ENCODE measurements around the gene CNFN.

Gene CNFN

GRCh38 chr19:42361545-42361910 lies 28.6 kb downstream of the CNFN start:
- Histone ChIP-seq H3K9me3 (ENCODE audit: control insufficient read depth, insufficient read depth, low read depth, low read length) (peaks cover 7% of the 10 kb centered on the region), H3K9ac (ENCODE audit: low read length) (no peak overlapping the region), H3K4me3 (ENCODE audit: low read depth, low read length) (no peak overlapping the region), H3K27me3 (ENCODE audit: control insufficient read depth, insufficient read depth, low read length) (no peaks in the 10 kb centered on the region), H3K36me3 (ENCODE audit: control insufficient read depth, insufficient read depth, low read length) (peaks cover 51% of the 10 kb centered on the region), H3K27ac (ENCODE audit: low read depth, low read length) (no peak overlapping the region), H3K4me1 (ENCODE audit: control insufficient read depth, insufficient read depth, low read length) (no peaks in the 10 kb centered on the region)

GRCh38 chr19:42360787-42361544 lies 29.1 kb downstream of the CNFN start:
- no peak overlapping the region for H3K9ac ChIP-seq (ENCODE audit: low read length)
- H3K4me1 ChIP-seq (ENCODE audit: control insufficient read depth, insufficient read depth, low read length): no peaks in the 10 kb centered on the region
- no peaks in the 10 kb centered on the region for H3K27me3 ChIP-seq (ENCODE audit: control insufficient read depth, insufficient read depth, low read length)
- no peak overlapping the region for H3K4me3 ChIP-seq (ENCODE audit: low read depth, low read length)
- peaks cover 7% of the 10 kb centered on the region for H3K9me3 ChIP-seq (ENCODE audit: control insufficient read depth, insufficient read depth, low read depth, low read length)
- H3K36me3 ChIP-seq (ENCODE audit: control insufficient read depth, insufficient read depth, low read length): peaks cover 56% of the 10 kb centered on the region
- no peak overlapping the region for H3K27ac ChIP-seq (ENCODE audit: low read depth, low read length)

GRCh38 chr19:42357290-42357689 lies 32.8 kb downstream of the CNFN start:
- Histone ChIP-seq H3K27ac (ENCODE audit: low read depth, low read length) (no peak overlapping the region), H3K4me1 (ENCODE audit: control insufficient read depth, insufficient read depth, low read length) (no peaks in the 10 kb centered on the region), H3K27me3 (ENCODE audit: control insufficient read depth, insufficient read depth, low read length) (no peaks in the 10 kb centered on the region), H3K36me3 (ENCODE audit: control insufficient read depth, insufficient read depth, low read length) (peaks cover 65% of the 10 kb centered on the region), H3K9me3 (ENCODE audit: control insufficient read depth, insufficient read depth, low read depth, low read length) (no peaks in the 10 kb centered on the region), H3K9ac (ENCODE audit: low read length) (no peak overlapping the region), H3K4me3 (ENCODE audit: low read depth, low read length) (no peak overlapping the region)

- no peaks in the 10 kb centered on the region for H3K27me3 ChIP-seq (ENCODE audit: control insufficient read depth, insufficient read depth, low read length)
- H3K4me3 ChIP-seq (ENCODE audit: low read depth, low read length): no peak overlapping the region
- no peak overlapping the region for H3K9ac ChIP-seq (ENCODE audit: low read length)
- H3K9me3 ChIP-seq (ENCODE audit: control insufficient read depth, insufficient read depth, low read depth, low read length): no peaks in the 10 kb centered on the region
- no peak overlapping the region for H3K27ac ChIP-seq (ENCODE audit: low read depth, low read length)
- no peaks in the 10 kb centered on the region for H3K4me1 ChIP-seq (ENCODE audit: control insufficient read depth, insufficient read depth, low read length)
- H3K36me3 ChIP-seq (ENCODE audit: control insufficient read depth, insufficient read depth, low read length): peaks cover 63% of the 10 kb centered on the region
Measured at GRCh38 chr19:42356686-42357085, 33.4 kb downstream of the CNFN start.

- Histone ChIP-seq H3K27me3 (ENCODE audit: control insufficient read depth, insufficient read depth, low read length) (no peaks in the 10 kb centered on the region), H3K36me3 (ENCODE audit: control insufficient read depth, insufficient read depth, low read length) (peaks cover 63% of the 10 kb centered on the region), H3K4me1 (ENCODE audit: control insufficient read depth, insufficient read depth, low read length) (no peaks in the 10 kb centered on the region), H3K27ac (ENCODE audit: low read depth, low read length) (no peak overlapping the region), H3K9me3 (ENCODE audit: control insufficient read depth, insufficient read depth, low read depth, low read length) (no peaks in the 10 kb centered on the region), H3K9ac (ENCODE audit: low read length) (no peak overlapping the region), H3K4me3 (ENCODE audit: low read depth, low read length) (no peak overlapping the region)
Measured at GRCh38 chr19:42355896-42356295, 34.2 kb downstream of the CNFN start.

- H3K27me3 ChIP-seq (ENCODE audit: control insufficient read depth, insufficient read depth, low read length): no peaks in the 10 kb centered on the region
- H3K4me3 ChIP-seq (ENCODE audit: low read depth, low read length): no peak overlapping the region
- H3K4me1 ChIP-seq (ENCODE audit: control insufficient read depth, insufficient read depth, low read length): no peaks in the 10 kb centered on the region
- no peaks in the 10 kb centered on the region for H3K9me3 ChIP-seq (ENCODE audit: control insufficient read depth, insufficient read depth, low read depth, low read length)
- H3K9ac ChIP-seq (ENCODE audit: low read length): no peak overlapping the region
- H3K36me3 ChIP-seq (ENCODE audit: control insufficient read depth, insufficient read depth, low read length): peaks cover 64% of the 10 kb centered on the region
- H3K27ac ChIP-seq (ENCODE audit: low read depth, low read length): no peak overlapping the region
Measured at GRCh38 chr19:42353341-42354015, 36.6 kb downstream of the CNFN start.

- H3K4me1 ChIP-seq (ENCODE audit: control insufficient read depth, insufficient read depth, low read length): no peaks in the 10 kb centered on the region
- H3K9me3 ChIP-seq (ENCODE audit: control insufficient read depth, insufficient read depth, low read depth, low read length): no peaks in the 10 kb centered on the region
- H3K27ac ChIP-seq (ENCODE audit: low read depth, low read length): no peak overlapping the region
- no peak overlapping the region for H3K4me3 ChIP-seq (ENCODE audit: low read depth, low read length)
- no peaks in the 10 kb centered on the region for H3K27me3 ChIP-seq (ENCODE audit: control insufficient read depth, insufficient read depth, low read length)
- no peak overlapping the region for H3K9ac ChIP-seq (ENCODE audit: low read length)
- peaks cover 62% of the 10 kb centered on the region for H3K36me3 ChIP-seq (ENCODE audit: control insufficient read depth, insufficient read depth, low read length)
Measured at GRCh38 chr19:42352301-42353259, 37.5 kb downstream of the CNFN start.

GRCh38 chr19:42351079-42351735 lies 38.9 kb downstream of the CNFN start:
- no peaks in the 10 kb centered on the region for H3K9me3 ChIP-seq (ENCODE audit: control insufficient read depth, insufficient read depth, low read depth, low read length)
- H3K4me1 ChIP-seq (ENCODE audit: control insufficient read depth, insufficient read depth, low read length): no peaks in the 10 kb centered on the region
- no peak overlapping the region for H3K4me3 ChIP-seq (ENCODE audit: low read depth, low read length)
- no peak overlapping the region for H3K27ac ChIP-seq (ENCODE audit: low read depth, low read length)
- H3K9ac ChIP-seq (ENCODE audit: low read length): no peak overlapping the region
- peaks cover 48% of the 10 kb centered on the region for H3K36me3 ChIP-seq (ENCODE audit: control insufficient read depth, insufficient read depth, low read length)
- H3K27me3 ChIP-seq (ENCODE audit: control insufficient read depth, insufficient read depth, low read length): no peaks in the 10 kb centered on the region

- no peak overlapping the region for H3K27ac ChIP-seq (ENCODE audit: low read depth, low read length)
- no peak overlapping the region for H3K9ac ChIP-seq (ENCODE audit: low read length)
- no peaks in the 10 kb centered on the region for H3K9me3 ChIP-seq (ENCODE audit: control insufficient read depth, insufficient read depth, low read depth, low read length)
- no peak overlapping the region for H3K4me3 ChIP-seq (ENCODE audit: low read depth, low read length)
- peaks cover 44% of the 10 kb centered on the region for H3K36me3 ChIP-seq (ENCODE audit: control insufficient read depth, insufficient read depth, low read length)
- H3K27me3 ChIP-seq (ENCODE audit: control insufficient read depth, insufficient read depth, low read length): no peaks in the 10 kb centered on the region
- no peaks in the 10 kb centered on the region for H3K4me1 ChIP-seq (ENCODE audit: control insufficient read depth, insufficient read depth, low read length)
Measured at GRCh38 chr19:42350417-42350816, 39.7 kb downstream of the CNFN start.

GRCh38 chr19:42349378-42350107 lies 40.6 kb downstream of the CNFN start:
- no peak overlapping the region for H3K27ac ChIP-seq (ENCODE audit: low read depth, low read length)
- H3K9me3 ChIP-seq (ENCODE audit: control insufficient read depth, insufficient read depth, low read depth, low read length): no peaks in the 10 kb centered on the region
- H3K4me3 ChIP-seq (ENCODE audit: low read depth, low read length): no peak overlapping the region
- H3K9ac ChIP-seq (ENCODE audit: low read length): no peak overlapping the region
- no peaks in the 10 kb centered on the region for H3K4me1 ChIP-seq (ENCODE audit: control insufficient read depth, insufficient read depth, low read length)
- no peaks in the 10 kb centered on the region for H3K27me3 ChIP-seq (ENCODE audit: control insufficient read depth, insufficient read depth, low read length)
- peaks cover 45% of the 10 kb centered on the region for H3K36me3 ChIP-seq (ENCODE audit: control insufficient read depth, insufficient read depth, low read length)

Data from HUES6 (cell line).